ENCODE data around the gene HDAC11. TPM values are rescaled to one million over a fixed set of nuclear protein-coding genes. Genes with fewer than 3 reads are reported as not detected.

The HDAC11 gene
- total RNA-seq, 6 donors from 2014 or later: 11.5 to 28.1 (median 18.0) TPM

- Histone ChIP-seq H3K9me3 (no peaks in the 10 kb centered on the region), H3K27me3 (no peaks in the 10 kb centered on the region), H3K27ac (no peak overlapping the region), H3K36me3 (no peaks in the 10 kb centered on the region), H3K4me1 (peaks cover 0 to 7% (median 3%) of the 10 kb centered on the region in 4 donors), H3K4me3 (no peak overlapping the region)
- 11 to 15% methylated on average over 8 of the region's 8 CpGs for WGBS, 2 donors
- TF ChIP-seq POLR2A (IDR thresholded peaks at IDR 0.05) (no peak), EP300 (IDR thresholded peaks at IDR 0.05) (no peak), POLR2AphosphoS5 (IDR thresholded peaks at IDR 0.05) (no peak), CTCF (IDR thresholded peaks at IDR 0.05) (no peak)
- ATAC-seq (ENCODE audit: low FRiP score in 2 of 2): no peak
- DNase-seq: no peak
Observed at GRCh38 chr3:13536832-13537231, 56.7 kb downstream of the HDAC11 start.

- DNase-seq (no peak), ATAC-seq (ENCODE audit: low FRiP score in 2 of 2) (no peak)
- TF ChIP-seq POLR2A (IDR thresholded peaks at IDR 0.05) (no peak), CTCF (IDR thresholded peaks at IDR 0.05) (no peak), EP300 (IDR thresholded peaks at IDR 0.05) (no peak), POLR2AphosphoS5 (IDR thresholded peaks at IDR 0.05) (no peak)
- no peaks in the 10 kb centered on the region for H3K9me3 ChIP-seq
- WGBS, 2 donors: 89 to 92% methylated on average over 6 of the region's 6 CpGs
- no peak overlapping the region for H3K27ac ChIP-seq
- H3K36me3 ChIP-seq: no peaks in the 10 kb centered on the region
- H3K4me1 ChIP-seq: peaks cover 0 to 7% (median 3%) of the 10 kb centered on the region in 4 donors
- no peak overlapping the region for H3K4me3 ChIP-seq
- no peaks in the 10 kb centered on the region for H3K27me3 ChIP-seq
Observed at GRCh38 chr3:13537244-13537908, 57.3 kb downstream of the HDAC11 start.

GRCh38 chr3:13537909-13538296 lies 57.8 kb downstream of the HDAC11 start:
- 62 to 77% methylated on average over 6 of the region's 6 CpGs for WGBS, 2 donors
- H3K9me3 ChIP-seq: no peaks in the 10 kb centered on the region
- H3K36me3 ChIP-seq: no peaks in the 10 kb centered on the region
- peaks cover 0 to 7% (median 3%) of the 10 kb centered on the region in 4 donors for H3K4me1 ChIP-seq
- DNase-seq (no peak), ATAC-seq (ENCODE audit: low FRiP score in 2 of 2) (peak in 1 of 2 donors; percentile 78)
- H3K4me3 ChIP-seq: no peak overlapping the region
- no peaks in the 10 kb centered on the region for H3K27me3 ChIP-seq
- TF ChIP-seq EP300 (IDR thresholded peaks at IDR 0.05) (no peak), CTCF (IDR thresholded peaks at IDR 0.05) (no peak), POLR2AphosphoS5 (IDR thresholded peaks at IDR 0.05) (no peak), POLR2A (IDR thresholded peaks at IDR 0.05) (no peak)
- H3K27ac ChIP-seq: no peak overlapping the region

GRCh38 chr3:13538520-13539291 lies 58.6 kb downstream of the HDAC11 start:
- TF ChIP-seq POLR2AphosphoS5 (IDR thresholded peaks at IDR 0.05) (no peak), CTCF (IDR thresholded peaks at IDR 0.05) (no peak), POLR2A (IDR thresholded peaks at IDR 0.05) (no peak), EP300 (IDR thresholded peaks at IDR 0.05) (no peak)
- ATAC-seq (ENCODE audit: low FRiP score in 2 of 2): no peak
- Histone ChIP-seq H3K27ac (no peak overlapping the region), H3K4me1 (peaks cover 0 to 7% (median 3%) of the 10 kb centered on the region in 4 donors), H3K9me3 (no peaks in the 10 kb centered on the region), H3K36me3 (no peaks in the 10 kb centered on the region), H3K27me3 (no peaks in the 10 kb centered on the region), H3K4me3 (no peak overlapping the region)
- WGBS, 2 donors: 79 to 86% methylated on average over 8 to 9 of the region's 9 CpGs
- no peak for DNase-seq

All from upper lobe of left lung (tissue), 6 donors.